ENCODE measurements around the gene GRAMD4. TPM values are rescaled to one million over a fixed set of nuclear protein-coding genes. Genes with fewer than 3 reads are reported as not detected.

The GRAMD4 gene
- total RNA-seq, 1 experiment from 2014 or later = 19.8 TPM

DNA sequence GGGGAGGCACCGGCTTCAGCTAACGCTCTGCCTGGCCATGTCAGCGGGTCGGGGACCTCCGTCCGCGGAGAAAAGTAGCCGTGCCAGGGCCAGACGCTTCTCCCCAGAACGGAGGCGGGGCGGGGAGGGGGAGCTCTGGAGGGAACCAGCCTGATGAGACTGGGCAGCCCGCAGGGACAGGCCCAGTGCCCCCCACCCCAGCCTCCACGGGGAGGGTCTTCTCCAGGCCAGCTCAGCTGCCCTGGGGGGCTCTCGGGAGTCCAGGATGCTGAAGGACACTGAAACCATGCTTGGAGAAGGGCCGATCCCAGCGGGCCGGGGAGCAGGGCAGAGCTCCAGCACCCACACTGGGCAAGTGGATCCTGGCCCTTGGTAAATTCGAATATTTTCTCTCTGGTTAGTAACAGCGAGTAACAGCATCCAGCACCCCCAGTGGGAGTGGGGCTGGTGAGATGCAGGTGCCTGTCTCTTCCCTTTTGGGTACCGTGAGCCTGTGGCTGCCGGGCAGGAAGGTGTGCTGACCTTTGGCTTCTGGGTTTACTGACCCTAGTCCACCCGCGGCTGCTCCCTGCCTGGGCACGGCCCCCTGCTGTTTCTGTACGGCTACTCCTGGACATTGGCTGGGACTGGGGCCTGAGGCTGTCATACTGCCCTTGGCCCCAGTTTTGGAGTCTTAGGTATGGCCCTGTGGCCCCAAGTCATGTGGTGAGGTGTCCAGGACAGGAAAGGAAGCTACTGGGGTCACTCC lies 35.8 kb downstream of the GRAMD4 start:
- H3K27me3 ChIP-seq (ENCODE audit: insufficient read depth, low read length) = no peaks in the 10 kb centered on the region
- H3K4ac ChIP-seq (ENCODE audit: low read depth, low read length) = no peak overlapping the region
- H2BK12ac ChIP-seq (ENCODE audit: insufficient read length, low read depth, low read length) = no peak overlapping the region
- no peaks in the 10 kb centered on the region for H3K79me1 ChIP-seq (ENCODE audit: insufficient read depth, low read depth, low read length, poor library complexity, severe bottlenecking)
- Mint-ChIP-seq H3K9me3 (no peaks in the 10 kb centered on the region; a peak in 1 of 5 replicates), H3K4me1 (peaks cover 11 to 12% of the 10 kb centered on the region in 2 experiments), H3K36me3 (ENCODE audit: insufficient read depth in 1 of 3, low read depth in 3 of 3) (no peaks in the 10 kb centered on the region), H3K4me3 (no peak overlapping the region), H3K27ac (peak overlapping the region in 1 of 3 experiments; percentile 86; a peak in 1 of 7 replicates), H3K27me3 (ENCODE audit: low read depth) (no peaks in the 10 kb centered on the region)
- no peak overlapping the region for H3K18ac ChIP-seq (ENCODE audit: insufficient read length, low read depth, low read length)
- TF ChIP-seq, protein P1, sequence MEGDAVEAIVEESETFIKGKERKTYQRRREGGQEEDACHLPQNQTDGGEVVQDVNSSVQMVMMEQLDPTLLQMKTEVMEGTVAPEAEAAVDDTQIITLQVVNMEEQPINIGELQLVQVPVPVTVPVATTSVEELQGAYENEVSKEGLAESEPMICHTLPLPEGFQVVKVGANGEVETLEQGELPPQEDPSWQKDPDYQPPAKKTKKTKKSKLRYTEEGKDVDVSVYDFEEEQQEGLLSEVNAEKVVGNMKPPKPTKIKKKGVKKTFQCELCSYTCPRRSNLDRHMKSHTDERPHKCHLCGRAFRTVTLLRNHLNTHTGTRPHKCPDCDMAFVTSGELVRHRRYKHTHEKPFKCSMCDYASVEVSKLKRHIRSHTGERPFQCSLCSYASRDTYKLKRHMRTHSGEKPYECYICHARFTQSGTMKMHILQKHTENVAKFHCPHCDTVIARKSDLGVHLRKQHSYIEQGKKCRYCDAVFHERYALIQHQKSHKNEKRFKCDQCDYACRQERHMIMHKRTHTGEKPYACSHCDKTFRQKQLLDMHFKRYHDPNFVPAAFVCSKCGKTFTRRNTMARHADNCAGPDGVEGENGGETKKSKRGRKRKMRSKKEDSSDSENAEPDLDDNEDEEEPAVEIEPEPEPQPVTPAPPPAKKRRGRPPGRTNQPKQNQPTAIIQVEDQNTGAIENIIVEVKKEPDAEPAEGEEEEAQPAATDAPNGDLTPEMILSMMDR (conservative IDR thresholded peaks at IDR 0.05) = no peak
- H3K14ac ChIP-seq (ENCODE audit: insufficient read depth, low read length) = no peak overlapping the region
- H4K8ac ChIP-seq (replicated peaks; ENCODE audit: insufficient read length, low read depth, low read length) = no peak overlapping the region
- H2BK15ac ChIP-seq (ENCODE audit: low read depth, low read length) = no peak overlapping the region
- H3K56ac ChIP-seq (ENCODE audit: insufficient read length, low read depth, low read length) = no peak overlapping the region
- no peaks in the 10 kb centered on the region for H4K20me1 ChIP-seq (ENCODE audit: control insufficient read depth, insufficient read depth, insufficient read length)
- no peaks in the 10 kb centered on the region for H3K9me3 ChIP-seq (ENCODE audit: control insufficient read depth, low read depth, low read length)
- H4K5ac ChIP-seq (ENCODE audit: insufficient read length, low read depth, low read length) = no peak overlapping the region
- H3K23ac ChIP-seq (ENCODE audit: insufficient read length, low read depth, low read length) = no peak overlapping the region
- no peaks in the 10 kb centered on the region for H3K79me2 ChIP-seq (ENCODE audit: insufficient read depth, low read length)
- no peak overlapping the region for H4K91ac ChIP-seq (ENCODE audit: insufficient read length, low read depth, low read length)
- WGBS (ENCODE audit: extremely low coverage, insufficient read length, low lambda C conversion rate) = no CpG with 5 or more reads among the region's 26 CpGs
- H2BK120ac ChIP-seq (ENCODE audit: low read depth, low read length, poor library complexity, severe bottlenecking) = no peak overlapping the region
- H3K23me2 ChIP-seq (ENCODE audit: insufficient read length, low read depth, low read length, poor library complexity, severe bottlenecking) = no peaks in the 10 kb centered on the region
- no peak overlapping the region for H2BK20ac ChIP-seq (ENCODE audit: low read depth, low read length, poor library complexity, severe bottlenecking)
- H3K9ac ChIP-seq (ENCODE audit: extremely low read depth, insufficient read length, low read length) = no peak overlapping the region
- H2AK5ac ChIP-seq (ENCODE audit: insufficient read length, low read length) = no peak overlapping the region
- no peak overlapping the region for H3K27ac ChIP-seq (ENCODE audit: insufficient read length, low read depth, low read length)
- no peak for DNase-seq
- H3T11ph ChIP-seq (ENCODE audit: low read length) = no peak overlapping the region
- H3K4me1 ChIP-seq (ENCODE audit: insufficient read depth, low read length) = no peaks in the 10 kb centered on the region
- H2AFZ ChIP-seq (ENCODE audit: low read length) = no peak overlapping the region
- no peak overlapping the region for H2BK5ac ChIP-seq (ENCODE audit: insufficient read length, low read length)
- H3K4me2 ChIP-seq (ENCODE audit: insufficient read depth, insufficient read length, low read length) = no peak overlapping the region

Measured in H9 (cell line).